IMR-90 (cell line): ENCODE measurements around the gene GBA2. TPM values are rescaled to one million over a fixed set of nuclear protein-coding genes. Genes with fewer than 3 reads are reported as not detected.

Source experiments
- ATAC-seq: fragments of 200-7000 bp; cut with Tn5 transposase; 2 replicates; pipeline ENCODE4 v1.9.1; 2020; ENCODE audit warnings: low read depth, mild to moderate bottlenecking, moderate library complexity
- BruUV-seq: library from RNA; stranded (reverse); fragments of 400-500 nt; replicated peaks from 2 replicates; lab custom pipeline; 2021; lab: Mats Ljungman, UMichigan
- CTCF ChIA-PET: fragments of 300-600 bp; formaldehyde crosslinking; extraction: SDS; loops from one replicate; lab custom pipeline; 2021; ENCODE audit warnings: antibody characterized with exemption; lab: Yijun Ruan, JAX
- POLR2A ChIA-PET: fragments of 300-600 bp; sonication (Branson Sonifier 250); formaldehyde crosslinking; loops from one replicate; lab custom pipeline; 2022; ENCODE audit warnings: antibody characterized with exemption; ENCODE audit not compliant: unreplicated experiment; lab: Charles Lee
- DNase-seq: peaks from one replicate; pipeline ENCODE4 v3.0.0; 2013
- H2AFZ ChIP-seq: replicated peaks from 2 replicates; pipeline ENCODE3; 2013; ENCODE audit warnings: low read length, mild to moderate bottlenecking; ENCODE audit not compliant: poor library complexity
- H2AK5ac ChIP-seq: 2 replicates; pipeline ENCODE4 v1.6.1; 2013; ENCODE audit warnings: low read depth, low read length, inconsistent platforms
- H2AK9ac ChIP-seq: replicated peaks from 2 replicates; pipeline ENCODE3; 2013; ENCODE audit warnings: mild to moderate bottlenecking, low read depth, low read length, moderate library complexity; ENCODE audit not compliant: poor library complexity
- H2BK120ac ChIP-seq: 2 replicates; pipeline ENCODE4 v1.6.1; 2013; ENCODE audit warnings: low read depth, low read length, inconsistent platforms
- H2BK15ac ChIP-seq: 3 replicates; pipeline ENCODE4 v1.6.1; 2013; ENCODE audit warnings: low read depth, low read length, inconsistent platforms
- H2BK20ac ChIP-seq: 2 replicates; pipeline ENCODE4 v1.6.1; 2013; ENCODE audit warnings: low read depth, mild to moderate bottlenecking, inconsistent platforms, low read length, moderate library complexity
- H2BK5ac ChIP-seq: 2 replicates; pipeline ENCODE4 v1.6.1; 2013; ENCODE audit warnings: mild to moderate bottlenecking, low read depth, low read length, inconsistent platforms; ENCODE audit not compliant: poor library complexity, severe bottlenecking
- H3K14ac ChIP-seq: replicated peaks from 2 replicates; pipeline ENCODE4 v1.6.1; 2013; ENCODE audit warnings: low read depth, low read length, inconsistent platforms
- H3K18ac ChIP-seq: 2 replicates; pipeline ENCODE4 v1.6.1; 2013; ENCODE audit warnings: low read depth, low read length, control low read depth
- H3K23ac ChIP-seq: 2 replicates; pipeline ENCODE4 v1.6.1; 2013; ENCODE audit warnings: low read depth, low read length, inconsistent platforms
- H3K27ac ChIP-seq: 2 replicates; pipeline ENCODE4 v1.5.1; 2013; ENCODE audit warnings: mild to moderate bottlenecking, control low read depth, low read length; ENCODE audit not compliant: insufficient read depth
- H3K27me3 ChIP-seq: 2 replicates; pipeline ENCODE4 v1.6.1; 2013; ENCODE audit warnings: low read length; ENCODE audit not compliant: control insufficient read depth, insufficient read depth
- H3K36me3 ChIP-seq: 2 replicates; pipeline ENCODE4 v1.6.1; 2013; ENCODE audit warnings: low read length, mixed read lengths; ENCODE audit not compliant: control insufficient read depth, insufficient read depth
- H3K4ac ChIP-seq: 2 replicates; pipeline ENCODE4 v1.6.1; 2013; ENCODE audit warnings: low read depth, low read length, inconsistent platforms
- H3K4me1 ChIP-seq: 2 replicates; pipeline ENCODE4 v1.6.1; 2013; ENCODE audit warnings: low read length, mixed read lengths; ENCODE audit not compliant: control insufficient read depth, insufficient read depth
- H3K4me2 ChIP-seq: 2 replicates; pipeline ENCODE4 v1.6.1; 2013; ENCODE audit warnings: low read depth, mild to moderate bottlenecking, control low read depth, low read length, moderate library complexity
- H3K4me3 ChIP-seq: 2 replicates; pipeline ENCODE4 v1.5.1; 2013; ENCODE audit warnings: low read depth, mild to moderate bottlenecking, control low read depth, low read length, moderate library complexity; ENCODE audit not compliant: insufficient read depth
- H3K56ac ChIP-seq: 2 replicates; pipeline ENCODE4 v1.6.1; 2013; ENCODE audit warnings: low read length, inconsistent platforms; ENCODE audit not compliant: insufficient read depth; ENCODE audit errors: extremely low read depth
- H3K79me1 ChIP-seq, 2 experiments: 2 replicates each; pipeline ENCODE4 v1.6.1; 2013; ENCODE audit warnings: low read length in 2 of 2, inconsistent platforms in 1 of 2, low read depth in 1 of 2
- H3K9ac ChIP-seq: 2 replicates; pipeline ENCODE4 v1.6.1; 2013; ENCODE audit warnings: low read depth, low read length, control low read depth
- H3K9me1 ChIP-seq: 2 replicates; pipeline ENCODE4 v1.6.1; 2013; ENCODE audit warnings: low read length, inconsistent platforms; ENCODE audit not compliant: insufficient read depth
- H3K9me3 ChIP-seq: 2 replicates; pipeline ENCODE4 v1.6.1; 2013; ENCODE audit warnings: low read length; ENCODE audit not compliant: control insufficient read depth, insufficient read depth
- H4K20me1 ChIP-seq: 2 replicates; pipeline ENCODE4 v1.6.1; 2013; ENCODE audit warnings: low read length, inconsistent platforms; ENCODE audit not compliant: insufficient read depth
- H4K5ac ChIP-seq: 2 replicates; pipeline ENCODE4 v1.6.1; 2013; ENCODE audit warnings: mild to moderate bottlenecking, low read depth, low read length, control low read depth
- H4K8ac ChIP-seq, 2 experiments: 2 replicates each; pipeline ENCODE4 v1.6.1; 2013; ENCODE audit warnings: low read depth in 2 of 2, low read length in 2 of 2, control low read depth in 1 of 2, inconsistent platforms in 1 of 2
- H4K91ac ChIP-seq: 2 replicates; pipeline ENCODE4 v1.6.1; 2013; ENCODE audit warnings: low read depth, low read length, inconsistent platforms; ENCODE audit not compliant: insufficient read depth
- BHLHE40 ChIP-seq: fragments of 150-350 bp; IDR thresholded peaks from 2 replicates; pipeline ENCODE4 v1.6.1; 2016; ENCODE audit warnings: mild to moderate bottlenecking, low read depth, low read length
- CEBPB ChIP-seq: IDR thresholded peaks from 2 replicates; pipeline ENCODE4 v1.6.1; 2012; ENCODE audit warnings: low read depth, low read length, improper control_type of control experiment
- CHD1 ChIP-seq: IDR thresholded peaks from 2 replicates; pipeline ENCODE4 v1.6.1; 2012; ENCODE audit warnings: low read depth, low read length, improper control_type of control experiment
- CTCF ChIP-seq: conservative IDR thresholded peaks from 2 replicates; pipeline ENCODE4 v1.5.1; 2012; ENCODE audit warnings: mild to moderate bottlenecking, low read depth, low read length, improper control_type of control experiment
- ELK1 ChIP-seq: fragments of 150-350 bp; IDR thresholded peaks from 2 replicates; pipeline ENCODE4 v1.6.1; 2016; ENCODE audit warnings: low read depth, mild to moderate bottlenecking, low read length, moderate library complexity, borderline replicate concordance
- FOS ChIP-seq: fragments of 150-350 bp; IDR thresholded peaks from 2 replicates; pipeline ENCODE4 v1.6.1; 2016; ENCODE audit warnings: low read depth, low read length
- MAFK ChIP-seq: IDR thresholded peaks from 2 replicates; pipeline ENCODE4 v1.6.1; 2012; ENCODE audit warnings: low read depth, low read length, improper control_type of control experiment
- NFE2L2 ChIP-seq: fragments of 150-350 bp; IDR thresholded peaks from 2 replicates; pipeline ENCODE4 v1.6.1; 2016; ENCODE audit warnings: low read depth, mild to moderate bottlenecking, low read length
- POLR2A ChIP-seq: IDR thresholded peaks from 2 replicates; pipeline ENCODE4 v1.6.1; 2012; ENCODE audit warnings: mild to moderate bottlenecking, low read depth, low read length
- RAD21 ChIP-seq: IDR thresholded peaks from 2 replicates; pipeline ENCODE4 v1.6.1; 2012; ENCODE audit warnings: low read length, improper control_type of control experiment
- RCOR1 ChIP-seq: IDR thresholded peaks from 2 replicates; pipeline ENCODE4 v1.6.1; 2012; ENCODE audit warnings: mild to moderate bottlenecking, low read length, improper control_type of control experiment; ENCODE audit not compliant: insufficient replicate concordance
- RFX5 ChIP-seq: IDR thresholded peaks from 2 replicates; pipeline ENCODE4 v1.8.0; 2012; ENCODE audit warnings: low read depth, mild to moderate bottlenecking, low read length, moderate library complexity
- SMC3 ChIP-seq: fragments of 150-350 bp; IDR thresholded peaks from 2 replicates; pipeline ENCODE4 v1.6.1; 2016; ENCODE audit warnings: low read depth, mild to moderate bottlenecking, antibody characterized with exemption, low read length, moderate library complexity
- USF2 ChIP-seq: fragments of 150-350 bp; IDR thresholded peaks from 2 replicates; pipeline ENCODE4 v1.6.1; 2017; ENCODE audit warnings: mild to moderate bottlenecking, antibody characterized with exemption, low read length, low read depth
- WGBS, 2 experiments: methylation state at CpG; one replicate each; pipeline versions ENCODE4 v1.1.5 to v1.1.7; 2013; ENCODE audit warnings: missing lambda C conversion rate in 2 of 2; ENCODE audit not compliant: insufficient read length in 1 of 2; ENCODE audit errors: extremely low coverage in 2 of 2; 5-methylcytosine and 5-hydroxymethylcytosine counted together
- dilution Hi-C: fragments of 300-500 bp; cut with HindIII; formaldehyde crosslinking; loops from one replicate; pipeline ENCODE4 v1.14.3; 2018; ENCODE audit warnings: low sequenced_read_pairs; ENCODE audit not compliant: unreplicated experiment
- in situ Hi-C: fragments of 300-500 bp; cut with MboI; formaldehyde crosslinking; loops from 3 replicates; pipeline ENCODE4 v1.14.3; 2019; ENCODE audit warnings: low sequenced_read_pairs, inconsistent platforms, mixed read lengths
- intact Hi-C: fragments of 100-400 bp; cut with micrococcal nuclease; formaldehyde crosslinking; loops from 2 replicates; pipeline ENCODE4 v1.10.0; 2022
- polyA plus RNA-seq, 3 experiments: library from polyadenylated mRNA; depleted of rRNA; stranded (reverse); fragments of >200 nt; gene quantifications; 2 replicates each; pipeline ENCODE4 v1.2.3, GENCODE V29; 2012; ENCODE audit warnings: low replicate concordance in 1 of 3
- total RNA-seq: library from RNA; depleted of rRNA; stranded (reverse); fragments of >200 nt; gene quantifications from 2 replicates; pipeline ENCODE4 v1.2.3, GENCODE V29; 2012

The GBA2 gene
- total and polyA plus RNA-seq, 2 of the 4 experiments (the other 2 are of a cell fraction) = 18.1 to 38.2 TPM

- Histone ChIP-seq H3K79me1 (peaks cover 17 to 23% of the 10 kb centered on the region in 2 experiments), H4K20me1 (peaks cover 2% of the 10 kb centered on the region), H3K27ac (no peak overlapping the region), H3K27me3 (peaks cover 2% of the 10 kb centered on the region; the same call in 1 of the 2 replicates), H2BK15ac (no peak overlapping the region), H4K5ac (no peak overlapping the region), H3K9ac (no peak overlapping the region), H3K56ac (no peak overlapping the region), H3K14ac (no peak overlapping the region), H3K4me2 (no peak overlapping the region), H2AK9ac (no peak overlapping the region), H2AK5ac (no peak overlapping the region), H3K4me1 (peaks cover 13% of the 10 kb centered on the region), H2BK20ac (no peak overlapping the region), H2BK5ac (no peak overlapping the region), H2BK120ac (no peak overlapping the region), H3K9me1 (peaks cover 9% of the 10 kb centered on the region), H3K4ac (no peak overlapping the region), H2AFZ (no peak overlapping the region), H4K8ac (no peak overlapping the region), H4K91ac (no peak overlapping the region), H3K9me3 (no peaks in the 10 kb centered on the region), H3K18ac (no peak overlapping the region), H3K23ac (no peak overlapping the region), H3K36me3 (peaks cover 40% of the 10 kb centered on the region), H3K4me3 (no peak overlapping the region)
- dilution Hi-C loops (no loop called here), intact Hi-C loops (no loop called here), in situ Hi-C loops (no loop called here)
- no TSS peak for BruUV-seq
- POLR2A ChIA-PET = no interaction called here
- CTCF ChIA-PET = no interaction called here
- no peak for DNase-seq
- no peak for ATAC-seq
- WGBS, 2 experiments = no CpG with 5 or more reads among the region's 5 CpGs
- TF ChIP-seq FOS (no peak), CEBPB (no peak), CTCF (no peak), ELK1 (no peak), RFX5 (no peak), NFE2L2 (no peak), RCOR1 (no peak), SMC3 (no peak), USF2 (no peak), MAFK (no peak), BHLHE40 (no peak), RAD21 (no peak), POLR2A (no peak), CHD1 (no peak)
Measured at GRCh38 chr9:35753466-35753865, 4.4 kb upstream of the GBA2 start.
